Lower lobe of right lung (tissue), 2 donors: ENCODE data around the gene FDX2. TPM values are rescaled to one million over a fixed set of nuclear protein-coding genes. Genes with fewer than 3 reads are reported as not detected.
A peak's percentile ranks its signal among the peaks of the same experiment; 100 is the strongest.

Experiments
- ATAC-seq, 2 donors: fragments of 200-7000 bp; cut with Tn5 transposase; one replicate each; pipeline ENCODE4 v1.9.1; 2020 to 2022; ENCODE audit warnings: mild to moderate bottlenecking in 2 of 2, moderate library complexity in 2 of 2
- DNase-seq: peaks from one replicate; pipeline ENCODE4 v3.0.0-alpha.2; 2020
- H3K27ac ChIP-seq: fragments of 200-600 bp; one replicate; pipeline ENCODE4 v1.8.0; 2022
- H3K27me3 ChIP-seq: fragments of 200-600 bp; one replicate; pipeline ENCODE4 v1.8.0; 2022; ENCODE audit warnings: low read depth
- H3K36me3 ChIP-seq: fragments of 200-600 bp; one replicate; pipeline ENCODE4 v1.8.0; 2022; ENCODE audit warnings: mild to moderate bottlenecking
- H3K4me1 ChIP-seq: fragments of 200-600 bp; one replicate; pipeline ENCODE4 v1.8.0; 2022
- H3K4me3 ChIP-seq: fragments of 200-600 bp; one replicate; pipeline ENCODE4 v1.8.0; 2022; ENCODE audit warnings: mild to moderate bottlenecking
- H3K9me3 ChIP-seq: fragments of 200-600 bp; one replicate; pipeline ENCODE4 v1.8.0; 2022
- intact Hi-C: fragments of 100-400 bp; cut with DNase I; formaldehyde crosslinking; loops from one replicate; pipeline ENCODE4 v1.11.0; 2022
- total RNA-seq: library from RNA; stranded (reverse); fragmentation: NEBNext Ultra II Directional; extraction: Animal tissue kit (Norgen Biotek cat#: 25700); gene quantifications from one replicate; pipeline ENCODE4 v1.2.1, GENCODE V29; 2021
- TF ChIP-seq, protein P1 (sequence below): fragments of 200-600 bp; IDR thresholded peaks from one replicate; pipeline ENCODE4 v1.8.0; 2022; ENCODE audit warnings: antibody characterized with exemption, mild to moderate bottlenecking
- donor health status: DM: no; HTN: yes; CAD: no; lungs with severe emphysema.

Gene FDX2
- total RNA-seq, 1 donor from 2014 or later: 16.8 TPM

DNA sequence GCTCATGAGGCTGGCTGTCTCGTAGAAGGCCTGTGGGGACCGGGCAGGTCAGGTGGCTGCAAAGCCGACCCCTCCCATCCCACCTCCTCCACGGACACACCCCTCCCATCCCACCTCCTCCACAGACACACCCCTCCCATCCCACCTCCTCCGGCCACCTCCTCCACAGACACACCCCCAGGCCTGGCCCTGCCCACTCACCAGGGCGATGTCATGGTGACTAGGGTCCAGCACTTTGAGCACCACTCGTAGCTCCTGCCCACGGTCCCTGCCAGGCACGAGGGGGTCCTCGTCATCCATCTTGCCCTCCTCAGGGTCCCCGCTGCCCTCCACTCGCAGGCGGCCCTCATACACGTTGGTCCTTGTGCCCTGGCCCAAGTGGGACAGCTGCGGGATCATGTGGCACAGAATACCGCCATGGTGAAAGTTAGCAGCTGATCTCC, 45.8 kb upstream of the FDX2 start:
- intact Hi-C loops: no loop called here
- Histone ChIP-seq H3K27me3 (no peaks in the 10 kb centered on the region), H3K4me1 (no peaks in the 10 kb centered on the region), H3K4me3 (no peak overlapping the region), H3K27ac (no peak overlapping the region), H3K9me3 (no peaks in the 10 kb centered on the region), H3K36me3 (peaks cover 98% of the 10 kb centered on the region)
- DNase-seq (no peak), ATAC-seq (no peak)
- TF ChIP-seq, protein P1, sequence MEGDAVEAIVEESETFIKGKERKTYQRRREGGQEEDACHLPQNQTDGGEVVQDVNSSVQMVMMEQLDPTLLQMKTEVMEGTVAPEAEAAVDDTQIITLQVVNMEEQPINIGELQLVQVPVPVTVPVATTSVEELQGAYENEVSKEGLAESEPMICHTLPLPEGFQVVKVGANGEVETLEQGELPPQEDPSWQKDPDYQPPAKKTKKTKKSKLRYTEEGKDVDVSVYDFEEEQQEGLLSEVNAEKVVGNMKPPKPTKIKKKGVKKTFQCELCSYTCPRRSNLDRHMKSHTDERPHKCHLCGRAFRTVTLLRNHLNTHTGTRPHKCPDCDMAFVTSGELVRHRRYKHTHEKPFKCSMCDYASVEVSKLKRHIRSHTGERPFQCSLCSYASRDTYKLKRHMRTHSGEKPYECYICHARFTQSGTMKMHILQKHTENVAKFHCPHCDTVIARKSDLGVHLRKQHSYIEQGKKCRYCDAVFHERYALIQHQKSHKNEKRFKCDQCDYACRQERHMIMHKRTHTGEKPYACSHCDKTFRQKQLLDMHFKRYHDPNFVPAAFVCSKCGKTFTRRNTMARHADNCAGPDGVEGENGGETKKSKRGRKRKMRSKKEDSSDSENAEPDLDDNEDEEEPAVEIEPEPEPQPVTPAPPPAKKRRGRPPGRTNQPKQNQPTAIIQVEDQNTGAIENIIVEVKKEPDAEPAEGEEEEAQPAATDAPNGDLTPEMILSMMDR: no peak

DNA sequence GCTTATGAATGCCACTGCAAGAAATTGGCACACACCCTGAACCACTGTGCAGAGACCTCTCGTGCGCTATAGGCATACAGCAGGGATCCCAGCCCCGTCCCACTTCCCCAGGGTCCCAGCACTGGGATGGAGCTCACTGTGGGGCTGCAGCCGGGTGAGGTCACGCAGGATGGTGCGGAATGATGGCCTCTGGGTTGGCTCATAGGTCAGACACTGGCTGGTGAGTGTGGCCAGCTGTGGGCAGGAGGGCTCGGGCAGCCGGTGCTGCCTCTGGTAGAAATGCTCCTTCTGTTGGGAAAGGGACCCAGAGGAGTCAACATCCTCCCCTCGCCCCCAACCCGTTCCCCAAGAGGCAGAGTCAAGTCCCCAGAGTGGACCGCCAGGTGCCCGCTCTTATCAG, 40.6 kb upstream of the FDX2 start:
- no peaks in the 10 kb centered on the region for H3K9me3 ChIP-seq
- H3K27me3 ChIP-seq: no peaks in the 10 kb centered on the region
- H3K36me3 ChIP-seq: peaks cover 97% of the 10 kb centered on the region
- TF ChIP-seq, protein P1: no peak
- intact Hi-C loops: no loop called here
- H3K27ac ChIP-seq: no peak overlapping the region
- no peaks in the 10 kb centered on the region for H3K4me1 ChIP-seq
- ATAC-seq (no peak), DNase-seq (no peak)
- no peak overlapping the region for H3K4me3 ChIP-seq

DNA sequence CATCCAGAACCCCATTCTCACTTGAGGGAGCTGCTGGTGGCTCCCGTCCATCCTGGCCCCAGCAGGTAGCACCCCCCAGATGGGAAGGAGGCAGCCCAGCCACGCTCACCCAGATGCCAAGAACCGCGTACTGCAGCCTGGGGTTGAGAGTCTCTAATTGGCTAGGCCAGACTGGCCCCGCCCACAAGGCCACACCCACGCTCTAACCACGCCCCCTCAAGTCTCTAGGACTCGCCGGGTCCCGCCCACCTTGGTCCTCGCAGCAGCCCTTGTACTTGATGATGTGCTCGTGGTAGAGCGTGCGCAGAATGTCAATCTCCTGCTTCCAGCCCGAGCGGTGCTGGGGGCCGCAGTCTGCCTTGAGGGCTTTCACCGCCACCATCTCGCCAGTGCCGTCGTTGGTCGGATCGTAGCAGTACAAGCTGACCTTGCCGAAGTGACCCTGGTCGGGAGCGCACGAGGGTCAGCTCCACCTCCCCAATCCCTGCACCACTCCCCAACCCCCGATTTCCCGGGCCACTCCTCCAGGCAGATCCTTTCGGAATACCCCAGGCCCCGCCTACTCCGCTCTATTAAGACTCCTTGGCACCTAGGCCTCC, 38.1 kb upstream of the FDX2 start:
- no peak overlapping the region for H3K27ac ChIP-seq
- DNase-seq: no peak
- intact Hi-C loops: no loop called here
- TF ChIP-seq, protein P1: no peak
- H3K4me1 ChIP-seq: no peaks in the 10 kb centered on the region
- no peak overlapping the region for H3K4me3 ChIP-seq
- peaks cover 94% of the 10 kb centered on the region for H3K36me3 ChIP-seq
- H3K9me3 ChIP-seq: no peaks in the 10 kb centered on the region
- ATAC-seq: peak; percentile 25 to 51
- no peaks in the 10 kb centered on the region for H3K27me3 ChIP-seq

DNA sequence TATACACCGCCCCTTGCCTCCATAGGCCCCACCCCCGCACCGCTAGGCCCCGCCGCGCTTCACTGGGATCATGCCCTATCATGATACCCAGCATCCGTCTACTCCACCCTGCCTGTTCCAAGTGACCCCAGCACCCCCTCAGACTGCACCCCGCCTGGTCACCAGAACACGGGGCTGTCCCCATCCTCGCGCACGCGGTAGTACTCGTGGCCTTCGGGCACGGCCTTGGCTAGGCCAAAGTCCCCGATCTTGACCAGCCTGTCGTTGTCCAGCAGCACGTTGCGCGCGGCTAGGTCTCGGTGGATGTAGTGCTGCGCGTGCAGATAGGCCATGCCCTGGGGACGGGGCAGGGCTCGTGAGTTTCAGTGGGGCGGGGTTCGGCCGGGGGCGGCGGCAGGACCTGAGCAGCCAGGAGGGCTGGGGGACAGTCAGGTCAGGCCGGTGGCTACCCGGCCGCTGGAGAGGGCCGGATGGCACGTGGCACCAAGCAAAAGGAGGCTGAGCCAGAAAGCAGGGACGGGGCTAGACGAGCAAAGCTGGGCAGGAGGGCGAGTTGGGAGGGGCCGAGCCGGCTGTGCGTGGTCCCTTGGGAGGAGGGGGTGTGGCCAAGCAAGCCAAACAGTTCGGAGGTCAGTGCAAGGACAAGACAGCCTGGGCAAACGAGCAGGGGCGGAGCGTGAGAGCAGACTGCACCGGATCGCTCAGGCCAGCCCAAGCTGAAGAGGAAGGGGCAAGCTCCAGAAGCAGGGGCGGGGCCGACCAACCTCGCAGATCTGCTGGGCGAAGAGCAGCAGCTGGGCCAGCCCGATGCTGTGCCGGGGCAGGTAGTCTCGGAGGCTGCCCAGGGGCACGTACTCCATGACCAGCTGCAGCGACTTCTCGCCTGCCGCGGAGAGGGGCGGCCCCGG, 37.2 kb upstream of the FDX2 start:
- Histone ChIP-seq H3K9me3 (no peaks in the 10 kb centered on the region), H3K4me1 (no peaks in the 10 kb centered on the region), H3K27me3 (no peaks in the 10 kb centered on the region), H3K4me3 (no peak overlapping the region), H3K36me3 (peaks cover 86% of the 10 kb centered on the region), H3K27ac (no peak overlapping the region)
- ATAC-seq: peak; percentile 30 to 31
- no peak for DNase-seq
- TF ChIP-seq, protein P1: no peak
- intact Hi-C loops: no loop called here

DNA sequence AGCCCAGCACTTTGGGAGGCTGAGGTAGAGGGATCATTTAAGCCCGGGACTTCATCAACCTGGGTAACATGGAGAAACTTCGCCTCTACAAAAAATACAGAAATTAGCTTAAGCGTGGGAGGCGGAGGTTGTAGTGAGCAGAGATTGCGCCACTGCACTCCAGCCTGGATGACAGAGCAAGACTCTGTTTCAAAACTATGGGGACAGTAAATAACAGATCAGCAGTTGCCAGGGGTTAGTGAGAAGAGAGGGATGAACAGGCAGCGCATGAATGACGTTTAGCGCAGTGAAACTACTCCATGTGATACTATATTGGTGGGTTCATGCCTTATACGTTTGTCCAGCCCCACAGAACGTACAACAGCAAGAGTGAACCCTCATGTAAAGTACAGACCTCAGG, 30.7 kb upstream of the FDX2 start:
- H3K4me3 ChIP-seq: no peak overlapping the region
- no peaks in the 10 kb centered on the region for H3K27me3 ChIP-seq
- ATAC-seq: peak; percentile 92 to 93
- TF ChIP-seq, protein P1: no peak
- H3K27ac ChIP-seq: peak overlapping the region; percentile 59
- intact Hi-C loops: no loop called here
- H3K36me3 ChIP-seq: peaks cover 22% of the 10 kb centered on the region
- H3K4me1 ChIP-seq: peaks cover 4% of the 10 kb centered on the region
- no peaks in the 10 kb centered on the region for H3K9me3 ChIP-seq
- peak; percentile 84 for DNase-seq
